ENCODE results near the gene COL4A6. TPM values are rescaled to one million over a fixed set of nuclear protein-coding genes. Genes with fewer than 3 reads are reported as not detected.
A peak's percentile ranks its signal among the peaks of the same experiment; 100 is the strongest.

Gene COL4A6
- total RNA-seq, 2 donors from 2014 or later = not detected

DNA sequence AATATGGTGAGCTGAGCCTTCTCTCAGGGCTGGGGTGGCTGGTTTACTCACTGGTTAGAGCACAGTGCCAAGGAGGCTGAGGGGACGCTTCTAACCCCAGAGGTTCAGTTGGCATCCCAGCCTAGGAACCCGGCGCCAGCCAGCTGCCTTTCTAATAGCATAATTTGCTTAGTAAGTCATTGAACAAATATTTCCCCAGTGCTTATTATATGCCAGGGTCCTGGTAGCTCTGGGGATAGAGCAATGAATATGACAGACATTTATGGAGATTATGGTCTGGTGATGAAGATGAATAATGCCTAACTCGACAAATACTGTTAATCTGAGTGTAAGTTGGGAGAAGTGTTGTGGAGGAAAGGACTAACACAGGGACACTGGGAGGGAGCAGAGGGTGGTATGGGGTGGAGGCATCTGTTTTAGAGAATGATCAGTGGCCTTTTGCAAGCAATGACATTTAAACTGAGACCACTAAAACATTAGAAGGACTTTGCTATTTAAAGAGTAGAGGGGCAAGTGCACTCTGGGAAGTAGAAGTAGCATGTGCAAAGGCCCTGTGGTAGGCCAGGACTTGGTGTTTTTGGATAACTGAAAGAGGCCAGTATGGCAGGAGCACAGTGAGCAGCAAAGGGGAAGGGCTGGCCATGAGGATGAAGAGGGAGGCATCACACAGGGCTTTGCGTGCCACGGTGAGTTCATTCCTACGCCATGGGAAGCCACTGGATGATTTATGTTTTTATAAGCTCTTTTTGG is 274.7 kb downstream of the COL4A6 start:
- Mint-ChIP-seq H3K27ac (no peak overlapping the region), H3K9me3 (no peaks in the 10 kb centered on the region), H3K4me1 (ENCODE audit: low read depth) (no peaks in the 10 kb centered on the region), H3K27me3 (ENCODE audit: low read depth) (peaks cover 9% of the 10 kb centered on the region), H3K36me3 (ENCODE audit: insufficient read depth in 2 of 2) (no peaks in the 10 kb centered on the region), H3K4me3 (no peak overlapping the region)
- no peak for ATAC-seq (replicated peaks in 1 of 2)
- DNase-seq = no peak

GRCh38 chrX:108162265-108162664 is 276.0 kb downstream of the COL4A6 start:
- ATAC-seq (replicated peaks in 1 of 2) (no peak), DNase-seq (no peak)
- H3K4me1 Mint-ChIP-seq (ENCODE audit: low read depth) = no peaks in the 10 kb centered on the region
- H3K4me3 Mint-ChIP-seq = no peak overlapping the region
- no peak overlapping the region for H3K27ac Mint-ChIP-seq
- no peaks in the 10 kb centered on the region for H3K9me3 Mint-ChIP-seq
- peaks cover 9% of the 10 kb centered on the region for H3K27me3 Mint-ChIP-seq (ENCODE audit: low read depth)
- no peaks in the 10 kb centered on the region for H3K36me3 Mint-ChIP-seq (ENCODE audit: insufficient read depth in 2 of 2)

DNA sequence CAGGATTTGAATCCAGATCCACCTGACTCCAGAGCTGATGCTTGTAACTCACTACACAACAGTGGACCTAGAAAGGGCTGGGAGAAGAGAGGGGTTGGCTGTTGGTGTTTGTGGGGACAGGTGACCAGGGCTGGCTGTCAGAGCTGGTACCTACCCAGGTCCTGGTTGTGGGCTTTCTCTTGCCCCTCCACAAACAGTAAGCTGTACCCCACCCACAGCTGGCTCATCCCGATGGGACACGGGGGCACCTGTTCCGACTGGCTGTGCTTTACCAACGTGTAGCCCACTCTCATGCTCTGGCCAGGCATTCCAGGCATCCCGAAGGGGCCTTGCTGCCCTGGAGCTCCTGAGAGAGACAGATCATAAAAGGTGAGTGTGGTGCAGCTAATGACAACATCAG is 277.9 kb downstream of the COL4A6 start:
- Mint-ChIP-seq H3K4me3 (no peak overlapping the region), H3K27ac (no peak overlapping the region), H3K9me3 (no peaks in the 10 kb centered on the region), H3K27me3 (ENCODE audit: low read depth) (peaks cover 9% of the 10 kb centered on the region), H3K36me3 (ENCODE audit: insufficient read depth in 2 of 2) (no peaks in the 10 kb centered on the region), H3K4me1 (ENCODE audit: low read depth) (no peaks in the 10 kb centered on the region)
- ATAC-seq (replicated peaks in 1 of 2) = no peak
- DNase-seq = no peak

- Mint-ChIP-seq H3K9me3 (no peaks in the 10 kb centered on the region), H3K4me3 (no peak overlapping the region), H3K4me1 (ENCODE audit: low read depth) (no peaks in the 10 kb centered on the region), H3K36me3 (ENCODE audit: insufficient read depth in 2 of 2) (no peaks in the 10 kb centered on the region), H3K27ac (no peak overlapping the region), H3K27me3 (ENCODE audit: low read depth) (peaks cover 9% of the 10 kb centered on the region)
- ATAC-seq (replicated peaks in 1 of 2) (no peak), DNase-seq (no peak)
Measured at GRCh38 chrX:108159028-108159670, 279.1 kb downstream of the COL4A6 start.

- Mint-ChIP-seq H3K36me3 (ENCODE audit: insufficient read depth in 2 of 2) (no peaks in the 10 kb centered on the region), H3K4me1 (ENCODE audit: low read depth) (no peaks in the 10 kb centered on the region), H3K4me3 (no peak overlapping the region), H3K9me3 (no peaks in the 10 kb centered on the region), H3K27me3 (ENCODE audit: low read depth) (peaks cover 9% of the 10 kb centered on the region), H3K27ac (no peak overlapping the region)
- no peak for DNase-seq
- no peak for ATAC-seq (replicated peaks in 1 of 2)
Measured at GRCh38 chrX:108157628-108158027, 280.6 kb downstream of the COL4A6 start.

GRCh38 chrX:108156934-108157466 is 281.2 kb downstream of the COL4A6 start:
- Mint-ChIP-seq H3K4me3 (no peak overlapping the region), H3K36me3 (ENCODE audit: insufficient read depth in 2 of 2) (no peaks in the 10 kb centered on the region), H3K4me1 (ENCODE audit: low read depth) (no peaks in the 10 kb centered on the region), H3K27me3 (ENCODE audit: low read depth) (peaks cover 9% of the 10 kb centered on the region), H3K27ac (no peak overlapping the region), H3K9me3 (no peaks in the 10 kb centered on the region)
- ATAC-seq (replicated peaks in 1 of 2) (no peak), DNase-seq (no peak)

DNA sequence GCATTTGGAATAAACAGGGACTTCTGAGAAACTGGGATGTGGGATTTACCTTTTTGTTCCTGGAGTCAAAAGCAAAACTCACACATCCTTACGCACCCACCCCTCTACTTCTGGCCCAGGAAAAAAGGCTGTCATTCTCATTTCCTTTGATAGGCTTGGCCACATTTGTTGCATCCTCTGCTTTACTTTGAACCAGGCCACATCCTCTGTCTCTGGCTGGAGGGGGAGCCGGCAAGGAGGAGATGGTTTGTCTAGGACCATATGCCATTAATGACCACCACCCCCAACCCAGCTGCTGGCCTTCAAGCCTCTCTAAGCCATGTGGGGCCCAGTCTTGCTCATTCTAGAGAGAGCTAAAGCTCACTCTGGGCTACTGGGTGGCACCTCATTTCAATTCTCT is 282.1 kb downstream of the COL4A6 start:
- Mint-ChIP-seq H3K36me3 (ENCODE audit: insufficient read depth in 2 of 2) (no peaks in the 10 kb centered on the region), H3K27me3 (ENCODE audit: low read depth) (peaks cover 15% of the 10 kb centered on the region), H3K9me3 (no peaks in the 10 kb centered on the region), H3K4me3 (no peak overlapping the region), H3K4me1 (ENCODE audit: low read depth) (no peaks in the 10 kb centered on the region), H3K27ac (no peak overlapping the region)
- no peak for ATAC-seq (replicated peaks in 1 of 2)
- DNase-seq = no peak

DNA sequence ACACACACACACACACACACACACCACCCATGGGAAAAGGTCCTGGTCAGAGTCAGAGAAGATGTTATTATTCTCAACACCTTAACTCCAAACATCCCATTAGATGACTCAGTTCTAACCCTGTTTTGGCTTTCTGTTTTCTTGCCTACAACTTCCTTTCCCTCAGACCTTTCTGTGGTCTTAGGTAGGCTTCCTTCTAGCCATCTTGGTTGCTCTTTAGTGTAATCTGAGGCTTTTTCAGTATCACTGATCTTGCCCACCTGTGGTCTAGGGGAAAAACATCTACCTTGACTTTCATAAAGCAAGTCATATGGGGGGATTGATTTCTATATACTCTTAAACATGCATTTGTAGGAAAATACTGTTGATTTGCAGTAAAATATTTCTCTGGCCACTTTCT is 289.7 kb downstream of the COL4A6 start:
- ATAC-seq (replicated peaks in 1 of 2) (peak; percentile 95 to 97), DNase-seq (peak; percentile 16 to 21)
- H3K4me1 Mint-ChIP-seq (ENCODE audit: low read depth) = peaks cover 18% of the 10 kb centered on the region
- H3K27me3 Mint-ChIP-seq (ENCODE audit: low read depth) = peaks cover 24% of the 10 kb centered on the region
- peaks cover 0 to 3% of the 10 kb centered on the region in 2 donors for H3K9me3 Mint-ChIP-seq
- H3K36me3 Mint-ChIP-seq (ENCODE audit: insufficient read depth in 2 of 2) = peaks cover 4 to 12% of the 10 kb centered on the region in 2 donors
- peak overlapping the region in 1 of 2 donors; percentile 15 for H3K4me3 Mint-ChIP-seq
- H3K27ac Mint-ChIP-seq = no peak overlapping the region

- Mint-ChIP-seq H3K27me3 (ENCODE audit: low read depth) (peaks cover 6% of the 10 kb centered on the region), H3K9me3 (no peaks in the 10 kb centered on the region), H3K36me3 (ENCODE audit: insufficient read depth in 2 of 2) (peaks cover 0 to 2% of the 10 kb centered on the region in 2 donors), H3K4me3 (no peak overlapping the region), H3K27ac (no peak overlapping the region), H3K4me1 (ENCODE audit: low read depth) (no peaks in the 10 kb centered on the region)
- no peak for ATAC-seq (replicated peaks in 1 of 2)
- DNase-seq = no peak
Measured at GRCh38 chrX:108138814-108139702, 299.2 kb downstream of the COL4A6 start.

DNA sequence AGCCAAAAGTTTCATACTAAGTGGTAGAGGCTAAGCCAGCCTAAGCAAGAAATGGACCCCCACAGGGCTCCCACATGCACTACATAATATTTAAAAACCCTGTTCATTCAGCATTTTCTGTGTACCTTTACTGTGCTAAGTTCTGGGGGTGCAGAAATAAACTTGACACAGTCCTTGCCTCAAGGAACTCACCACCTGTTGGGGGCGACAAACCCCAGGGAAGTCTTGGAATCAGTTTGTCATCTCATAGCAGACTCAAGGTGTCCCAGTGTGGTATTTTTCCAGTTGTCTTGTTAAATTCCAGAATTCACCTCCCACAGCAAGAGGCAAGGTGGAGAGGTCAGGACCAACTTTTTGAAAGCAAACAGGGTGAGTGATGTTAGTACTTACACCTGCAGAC is 303.5 kb downstream of the COL4A6 start:
- Mint-ChIP-seq H3K27me3 (ENCODE audit: low read depth) (peaks cover 18% of the 10 kb centered on the region), H3K4me1 (ENCODE audit: low read depth) (no peaks in the 10 kb centered on the region), H3K9me3 (no peaks in the 10 kb centered on the region), H3K4me3 (no peak overlapping the region), H3K36me3 (ENCODE audit: insufficient read depth in 2 of 2) (peaks cover 2 to 3% of the 10 kb centered on the region in 2 donors), H3K27ac (no peak overlapping the region)
- DNase-seq (no peak), ATAC-seq (replicated peaks in 1 of 2) (no peak)

- Mint-ChIP-seq H3K36me3 (ENCODE audit: insufficient read depth in 2 of 2) (peaks cover 0 to 3% of the 10 kb centered on the region in 2 donors), H3K27me3 (ENCODE audit: low read depth) (peaks cover 18% of the 10 kb centered on the region), H3K27ac (no peak overlapping the region), H3K4me3 (no peak overlapping the region), H3K9me3 (no peaks in the 10 kb centered on the region), H3K4me1 (ENCODE audit: low read depth) (no peaks in the 10 kb centered on the region)
- ATAC-seq (replicated peaks in 1 of 2) (no peak), DNase-seq (no peak)
Measured at GRCh38 chrX:108132876-108133275, 305.3 kb downstream of the COL4A6 start.

- H3K27ac Mint-ChIP-seq = no peak overlapping the region
- H3K9me3 Mint-ChIP-seq = no peaks in the 10 kb centered on the region
- no peak overlapping the region for H3K4me3 Mint-ChIP-seq
- no peak for ATAC-seq (replicated peaks in 1 of 2)
- no peaks in the 10 kb centered on the region for H3K4me1 Mint-ChIP-seq (ENCODE audit: low read depth)
- H3K27me3 Mint-ChIP-seq (ENCODE audit: low read depth) = peaks cover 18% of the 10 kb centered on the region
- DNase-seq = no peak
- H3K36me3 Mint-ChIP-seq (ENCODE audit: insufficient read depth in 2 of 2) = peaks cover 0 to 3% of the 10 kb centered on the region in 2 donors
Measured at GRCh38 chrX:108132034-108132433, 306.2 kb downstream of the COL4A6 start.

DNA sequence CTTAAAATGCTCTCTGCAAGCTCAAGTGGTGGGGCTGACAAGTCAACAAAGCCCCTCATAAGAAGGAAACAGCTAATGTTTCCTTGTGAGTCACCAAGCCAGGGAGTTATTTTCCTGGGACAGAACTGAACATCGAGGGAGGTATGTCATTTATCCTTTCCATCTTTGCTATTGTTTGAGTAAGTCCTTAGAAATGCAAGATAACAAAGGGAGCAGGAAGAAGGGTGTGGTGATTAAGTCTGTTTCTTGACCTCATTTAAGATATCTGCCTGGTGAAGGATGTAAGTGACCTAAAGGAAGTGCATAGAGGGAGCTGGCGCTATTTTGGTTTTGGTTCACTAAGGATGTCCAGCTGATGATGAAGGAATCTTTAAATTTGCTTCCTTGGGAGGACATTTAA is 306.8 kb downstream of the COL4A6 start:
- no peak overlapping the region for H3K27ac Mint-ChIP-seq
- peaks cover 18% of the 10 kb centered on the region for H3K27me3 Mint-ChIP-seq (ENCODE audit: low read depth)
- DNase-seq (no peak), ATAC-seq (replicated peaks in 1 of 2) (no peak)
- H3K4me1 Mint-ChIP-seq (ENCODE audit: low read depth) = no peaks in the 10 kb centered on the region
- H3K9me3 Mint-ChIP-seq = no peaks in the 10 kb centered on the region
- no peak overlapping the region for H3K4me3 Mint-ChIP-seq
- peaks cover 0 to 3% of the 10 kb centered on the region in 2 donors for H3K36me3 Mint-ChIP-seq (ENCODE audit: insufficient read depth in 2 of 2)
